H9 (cell line): Measurements from ENCODE around the gene NR5A1. TPM values are rescaled to one million over a fixed set of nuclear protein-coding genes. Genes with fewer than 3 reads are reported as not detected.

Source experiments
- DNase-seq: peaks from one replicate; pipeline ENCODE4 v3.0.0-alpha.2; 2017
- H2AFZ ChIP-seq: one replicate; pipeline ENCODE4 v1.6.1; 2013; ENCODE audit warnings: mild to moderate bottlenecking, low read length, control low read depth, moderate library complexity
- H2AK5ac ChIP-seq: 2 replicates; pipeline ENCODE4 v1.6.1; 2013; ENCODE audit warnings: low read length, control low read depth, mixed read lengths; ENCODE audit not compliant: insufficient read length
- H2BK120ac ChIP-seq: one replicate; pipeline ENCODE4 v1.6.1; 2013; ENCODE audit warnings: low read depth, mild to moderate bottlenecking, low read length, control low read depth, inconsistent platforms; ENCODE audit not compliant: poor library complexity, severe bottlenecking
- H2BK12ac ChIP-seq: 2 replicates; pipeline ENCODE4 v1.6.1; 2013; ENCODE audit warnings: low read length, control low read depth, mixed read lengths, low read depth; ENCODE audit not compliant: insufficient read length
- H2BK15ac ChIP-seq: 2 replicates; pipeline ENCODE4 v1.6.1; 2013; ENCODE audit warnings: low read depth, low read length, control low read depth
- H2BK20ac ChIP-seq: one replicate; pipeline ENCODE4 v1.6.1; 2013; ENCODE audit warnings: low read depth, mild to moderate bottlenecking, low read length, control low read depth, inconsistent platforms; ENCODE audit not compliant: poor library complexity, severe bottlenecking
- H2BK5ac ChIP-seq: 2 replicates; pipeline ENCODE4 v1.6.1; 2013; ENCODE audit warnings: low read length, control low read depth, mixed read lengths; ENCODE audit not compliant: insufficient read length
- H3K14ac ChIP-seq: 2 replicates; pipeline ENCODE4 v1.6.1; 2013; ENCODE audit warnings: low read length, control low read depth; ENCODE audit not compliant: insufficient read depth
- H3K18ac ChIP-seq: 2 replicates; pipeline ENCODE4 v1.6.1; 2013; ENCODE audit warnings: low read depth, mild to moderate bottlenecking, mixed read lengths, low read length, control low read depth; ENCODE audit not compliant: insufficient read length
- H3K23ac ChIP-seq: 2 replicates; pipeline ENCODE4 v1.6.1; 2013; ENCODE audit warnings: low read length, control low read depth, mixed read lengths, low read depth; ENCODE audit not compliant: insufficient read length
- H3K23me2 ChIP-seq: 2 replicates; pipeline ENCODE4 v1.6.1; 2013; ENCODE audit warnings: low read depth, mild to moderate bottlenecking, mixed read lengths, low read length, control low read depth; ENCODE audit not compliant: insufficient read length, poor library complexity, severe bottlenecking
- H3K27ac ChIP-seq: 2 replicates; pipeline ENCODE4 v1.5.1; 2013; ENCODE audit warnings: low read length, control low read depth, mixed read lengths, low read depth; ENCODE audit not compliant: insufficient read length
- H3K27me3 ChIP-seq: 2 replicates; pipeline ENCODE4 v1.6.1; 2013; ENCODE audit warnings: low read length, control low read depth, inconsistent platforms; ENCODE audit not compliant: insufficient read depth
- H3K4ac ChIP-seq: 2 replicates; pipeline ENCODE4 v1.6.1; 2013; ENCODE audit warnings: low read depth, mild to moderate bottlenecking, control low read depth, inconsistent platforms, low read length, moderate library complexity
- H3K4me1 ChIP-seq: 2 replicates; pipeline ENCODE4 v1.6.1; 2013; ENCODE audit warnings: low read length, control low read depth, inconsistent platforms; ENCODE audit not compliant: insufficient read depth
- H3K4me2 ChIP-seq: 2 replicates; pipeline ENCODE4 v1.6.1; 2013; ENCODE audit warnings: low read length, control low read depth, mixed read lengths; ENCODE audit not compliant: insufficient read length, insufficient read depth
- H3K56ac ChIP-seq: 2 replicates; pipeline ENCODE4 v1.6.1; 2013; ENCODE audit warnings: low read depth, mild to moderate bottlenecking, mixed read lengths, low read length, control low read depth; ENCODE audit not compliant: insufficient read length
- H3K79me1 ChIP-seq: 2 replicates; pipeline ENCODE4 v1.6.1; 2013; ENCODE audit warnings: low read depth, mild to moderate bottlenecking, moderate library complexity, low read length, control low read depth, inconsistent platforms; ENCODE audit not compliant: insufficient read depth, poor library complexity, severe bottlenecking
- H3K79me2 ChIP-seq: 2 replicates; pipeline ENCODE4 v1.6.1; 2013; ENCODE audit warnings: low read length, control low read depth, inconsistent platforms; ENCODE audit not compliant: insufficient read depth
- H3K9ac ChIP-seq: 2 replicates; pipeline ENCODE4 v1.6.1; 2013; ENCODE audit warnings: low read length, control low read depth, mixed read lengths; ENCODE audit not compliant: insufficient read length; ENCODE audit errors: extremely low read depth
- H3K9me3 ChIP-seq: one replicate; pipeline ENCODE4 v1.6.1; 2013; ENCODE audit warnings: low read depth, low read length, inconsistent platforms; ENCODE audit not compliant: control insufficient read depth
- H3T11ph ChIP-seq: one replicate; pipeline ENCODE4 v1.6.1; 2013; ENCODE audit warnings: mild to moderate bottlenecking, low read length, control low read depth, inconsistent platforms
- H4K20me1 ChIP-seq: one replicate; pipeline ENCODE4 v1.6.1; 2013; ENCODE audit not compliant: control insufficient read depth, insufficient read length, insufficient read depth
- H4K5ac ChIP-seq: 2 replicates; pipeline ENCODE4 v1.6.1; 2013; ENCODE audit warnings: low read depth, mild to moderate bottlenecking, mixed read lengths, low read length, control low read depth; ENCODE audit not compliant: insufficient read length
- H4K8ac ChIP-seq: replicated peaks from 2 replicates; pipeline ENCODE4 v1.6.1; 2013; ENCODE audit warnings: low read length, control low read depth, mixed read lengths, low read depth; ENCODE audit not compliant: insufficient read length
- H4K91ac ChIP-seq: 2 replicates; pipeline ENCODE4 v1.6.1; 2013; ENCODE audit warnings: low read depth, mild to moderate bottlenecking, moderate library complexity, mixed read lengths, low read length, control low read depth; ENCODE audit not compliant: insufficient read length
- H3K27ac Mint-ChIP-seq, 3 experiments: 2 replicates in 2 of 3; 3 replicates in 1 of 3; pipeline ENCODE4 v1.8.0; 2020 to 2021; ENCODE audit warnings: mixed read lengths in 3 of 3, mild to moderate bottlenecking in 1 of 3, moderate library complexity in 1 of 3
- H3K27me3 Mint-ChIP-seq: 2 replicates; pipeline ENCODE4 v1.8.0; 2021; ENCODE audit warnings: low read depth, mild to moderate bottlenecking, moderate library complexity, mixed read lengths
- H3K36me3 Mint-ChIP-seq, 3 experiments: 2 replicates in 2 of 3; 3 replicates in 1 of 3; pipeline ENCODE4 v1.8.0; 2020 to 2021; ENCODE audit warnings: low read depth in 3 of 3, mixed read lengths in 3 of 3; ENCODE audit not compliant: insufficient read depth in 1 of 3
- H3K4me1 Mint-ChIP-seq, 2 experiments: 2 replicates each; pipeline ENCODE4 v1.8.0; 2020; ENCODE audit warnings: mixed read lengths in 2 of 2
- H3K4me3 Mint-ChIP-seq, 2 experiments: 2 replicates in 1 of 2; 3 replicates in 1 of 2; pipeline ENCODE4 v1.8.0; 2020 to 2021; ENCODE audit warnings: mild to moderate bottlenecking in 2 of 2, mixed read lengths in 2 of 2, moderate library complexity in 1 of 2
- H3K9me3 Mint-ChIP-seq, 2 experiments: 2 replicates in 1 of 2; 3 replicates in 1 of 2; pipeline ENCODE4 v1.8.0; 2020; ENCODE audit warnings: mild to moderate bottlenecking in 2 of 2, mixed read lengths in 2 of 2, moderate library complexity in 1 of 2
- CTCF ChIP-seq: fragments of 200-600 bp; sonication (generic); conservative IDR thresholded peaks from 3 replicates; pipeline ENCODE4 v1.8.0; 2021; ENCODE audit warnings: antibody characterized with exemption, mild to moderate bottlenecking
- WGBS: extraction: QIAGEN DNeasy Blood & Tissue Kit; methylation state at CpG from one replicate; pipeline ENCODE4 v1.1.7; 2013; ENCODE audit warnings: missing lambda C conversion rate, low lambda C conversion rate, mixed read lengths; ENCODE audit not compliant: insufficient read length; ENCODE audit errors: extremely low coverage; 5-methylcytosine and 5-hydroxymethylcytosine counted together
- total RNA-seq: library from RNA; stranded (reverse); gene quantifications from 2 replicates; pipeline ENCODE4 v1.2.1, GENCODE V29; 2021

The NR5A1 gene
- total RNA-seq, 1 experiment from 2014 or later = 0.37 TPM

GRCh38 chr9:124453586-124454191 is 53.5 kb downstream of the NR5A1 start:
- Histone ChIP-seq H3K27ac (no peak overlapping the region), H2AK5ac (no peak overlapping the region), H4K8ac (no peak overlapping the region), H3K4ac (no peak overlapping the region), H2BK20ac (no peak overlapping the region), H4K91ac (no peak overlapping the region), H3T11ph (no peak overlapping the region), H3K18ac (no peak overlapping the region), H3K23ac (no peak overlapping the region), H3K14ac (no peak overlapping the region; the same call in 1 of the 2 replicates), H2AFZ (no peak overlapping the region), H2BK5ac (no peak overlapping the region), H2BK120ac (no peak overlapping the region), H2BK12ac (no peak overlapping the region), H3K9ac (no peak overlapping the region), H4K20me1 (peaks cover 2% of the 10 kb centered on the region), H3K23me2 (peaks cover 5% of the 10 kb centered on the region), H3K56ac (no peak overlapping the region), H3K9me3 (no peaks in the 10 kb centered on the region), H3K4me2 (peak overlapping the region; percentile 29), H3K27me3 (peaks cover 12% of the 10 kb centered on the region), H3K4me1 (no peaks in the 10 kb centered on the region; the same call in 1 of the 2 replicates), H2BK15ac (no peak overlapping the region), H3K79me1 (no peaks in the 10 kb centered on the region), H3K79me2 (no peaks in the 10 kb centered on the region), H4K5ac (no peak overlapping the region)
- DNase-seq = peak; percentile 88
- Mint-ChIP-seq H3K27ac (no peak overlapping the region), H3K9me3 (no peaks in the 10 kb centered on the region), H3K4me3 (peak overlapping the region; percentile 36 to 73; a peak in 4 of 5 replicates), H3K36me3 (no peaks in the 10 kb centered on the region), H3K27me3 (peaks cover 35% of the 10 kb centered on the region), H3K4me1 (peaks cover 17 to 28% of the 10 kb centered on the region in 2 experiments)
- TF ChIP-seq CTCF = no peak
- no CpG with 5 or more reads among the region's 35 CpGs for WGBS
